Left lung (tissue), 10 donors: ENCODE measurements around the gene TNPO2. TPM values are rescaled to one million over a fixed set of nuclear protein-coding genes. Genes with fewer than 3 reads are reported as not detected.
A peak's percentile ranks its signal among the peaks of the same experiment; 100 is the strongest.
"Not testable (repeated sequence)": the region's sequence is repeated elsewhere in the genome, so short reads cannot be mapped to it uniquely, and the experiment has no call there.

Experiments used
- ATAC-seq: fragments of 200-7000 bp; cut with Tn5 transposase; one replicate; pipeline ENCODE4 v1.9.1; 2020; ENCODE audit warnings: moderate library complexity
- DNase-seq, 4 donors: peaks; one replicate each; pipeline ENCODE4 v3.0.0-alpha.2; 2013 to 2020
- H3K27ac ChIP-seq, 2 donors: fragments of 200-600 bp; sonication (generic) in 1 of 2; one replicate each; pipeline versions ENCODE4 v1.5.0 to v1.8.0; 2020 to 2021
- H3K27me3 ChIP-seq, 2 donors: fragments of 200-600 bp; sonication (generic) in 1 of 2; one replicate each; pipeline versions ENCODE4 v1.5.0 to v1.8.0; 2020 to 2021
- H3K36me3 ChIP-seq, 2 donors: fragments of 200-600 bp; sonication (generic) in 1 of 2; one replicate each; pipeline versions ENCODE4 v1.5.0 to v1.8.0; 2020 to 2021
- H3K4me1 ChIP-seq, 2 donors: fragments of 200-600 bp; one replicate each; pipeline ENCODE4 v1.8.0; 2021
- H3K4me3 ChIP-seq, 2 donors: fragments of 200-600 bp; sonication (generic) in 1 of 2; one replicate each; pipeline versions ENCODE4 v1.5.0 to v1.8.0; 2020 to 2021; ENCODE audit warnings: mild to moderate bottlenecking in 1 of 2
- H3K9me3 ChIP-seq, 2 donors: fragments of 200-600 bp; sonication (generic) in 1 of 2; one replicate each; pipeline versions ENCODE4 v1.5.0 to v1.8.0; 2020 to 2021
- CTCF ChIP-seq, 2 donors: fragments of 200-600 bp; sonication (generic) in 1 of 2; IDR thresholded peaks; one replicate each; pipeline versions ENCODE4 v1.5.0 to v1.8.0; 2021; ENCODE audit warnings: antibody characterized with exemption in 2 of 2
- intact Hi-C, 2 donors: fragments of 100-400 bp; cut with DNase I; formaldehyde crosslinking; loops; one replicate each; pipeline versions ENCODE4 v1.11.2 to v1.14.2; 2022
- polyA plus RNA-seq, 6 donors: library from polyadenylated mRNA; unstranded; fragments of 120-200 nt; gene quantifications; one replicate each; pipeline ENCODE4 v1.2.1, GENCODE V29; 2013; ENCODE audit not compliant: insufficient read length in 6 of 6
- total RNA-seq, 2 donors: library from RNA; stranded (reverse); fragmentation: NEBNext Ultra II Directional; extraction: Animal tissue kit (Norgen Biotek cat#: 25700); gene quantifications; one replicate each; pipeline ENCODE4 v1.2.1, GENCODE V29; 2021
- donor health status: DM: no; HTN: yes; CAD: no.
- donor health status: DM: no; HTN: no; CAD: no.

TNPO2 gene
- total and polyA plus RNA-seq, 8 donors = 54.8 to 92.6 (median 77.6) TPM

- Histone ChIP-seq H3K27ac (no peak overlapping the region), H3K4me1 (peaks cover 10 to 13% of the 10 kb centered on the region in 2 donors), H3K36me3 (peaks cover 0 to 80% of the 10 kb centered on the region in 2 donors), H3K27me3 (no peaks in the 10 kb centered on the region), H3K4me3 (no peak overlapping the region), H3K9me3 (no peaks in the 10 kb centered on the region)
- TF ChIP-seq CTCF (IDR thresholded peaks at IDR 0.05) = no peak
- DNase-seq (no peak), ATAC-seq (no peak)
- intact Hi-C loops = no loop called here
Observed at GRCh38 chr19:12715929-12716328, 7.8 kb downstream of the TNPO2 start.

- Histone ChIP-seq H3K4me1 (peaks cover 2 to 5% of the 10 kb centered on the region in 2 donors), H3K27me3 (no peaks in the 10 kb centered on the region), H3K27ac (no peak overlapping the region), H3K4me3 (no peak overlapping the region), H3K9me3 (no peaks in the 10 kb centered on the region), H3K36me3 (peaks cover 0 to 89% of the 10 kb centered on the region in 2 donors)
- intact Hi-C loops = no loop called here
- TF ChIP-seq CTCF (IDR thresholded peaks at IDR 0.05) = no peak
- DNase-seq (no peak), ATAC-seq (no peak)
Observed at GRCh38 chr19:12715102-12715501, 8.6 kb downstream of the TNPO2 start.

- DNase-seq, H3K27ac ChIP-seq, H3K9me3 ChIP-seq, H3K4me1 ChIP-seq, H3K27me3 ChIP-seq, intact Hi-C loops, H3K4me3 ChIP-seq, ATAC-seq: not testable (repeated sequence)
- H3K36me3 ChIP-seq = peaks cover 0 to 98% of the 10 kb centered on the region in 2 donors
Observed at GRCh38 chr19:12713304-12713703, 10.4 kb downstream of the TNPO2 start.

- H3K4me3 ChIP-seq, intact Hi-C loops, H3K4me1 ChIP-seq, H3K27me3 ChIP-seq, H3K9me3 ChIP-seq, DNase-seq, H3K27ac ChIP-seq, ATAC-seq: not testable (repeated sequence)
- TF ChIP-seq CTCF (IDR thresholded peaks at IDR 0.05) = peak; percentile 14 to 25
- H3K36me3 ChIP-seq = peaks cover 0 to 98% of the 10 kb centered on the region in 2 donors
Observed at GRCh38 chr19:12712077-12712476, 11.7 kb downstream of the TNPO2 start.

GRCh38 chr19:12711187-12711586 is 12.5 kb downstream of the TNPO2 start:
- intact Hi-C loops = no loop called here
- Histone ChIP-seq H3K4me1 (no peaks in the 10 kb centered on the region), H3K27ac (no peak overlapping the region), H3K27me3 (no peaks in the 10 kb centered on the region), H3K9me3 (no peaks in the 10 kb centered on the region), H3K4me3 (no peak overlapping the region), H3K36me3 (peaks cover 0 to 98% of the 10 kb centered on the region in 2 donors)
- ATAC-seq (no peak), DNase-seq (no peak)
- no peak for TF ChIP-seq CTCF (IDR thresholded peaks at IDR 0.05)

GRCh38 chr19:12708641-12709040 is 15.1 kb downstream of the TNPO2 start:
- no peak for DNase-seq
- intact Hi-C loops = no loop called here
- H3K27me3 ChIP-seq = no peaks in the 10 kb centered on the region
- H3K4me3 ChIP-seq = no peak overlapping the region
- no peak overlapping the region for H3K27ac ChIP-seq
- H3K4me1 ChIP-seq = no peaks in the 10 kb centered on the region
- no peaks in the 10 kb centered on the region for H3K9me3 ChIP-seq
- peaks cover 0 to 98% of the 10 kb centered on the region in 2 donors for H3K36me3 ChIP-seq
- TF ChIP-seq CTCF (IDR thresholded peaks at IDR 0.05) = no peak
- ATAC-seq = no peak
